Activated CD8-positive, alpha-beta memory T cell treated with anti-CD3 and anti-CD28 coated beads for 1 hour (primary cell): ENCODE data around the gene SLC22A1.
"Not testable (repeated sequence)": the region's sequence is repeated elsewhere in the genome, so short reads cannot be mapped to it uniquely, and the experiment has no call there.

Source experiments
- DNase-seq, 2 donors: peaks; one replicate each; pipeline ENCODE4 v3.0.0-alpha.2; 2020; ENCODE audit warnings: low read depth in 1 of 2; ENCODE audit errors: extremely low read depth in 1 of 2

The SLC22A1 gene

DNA sequence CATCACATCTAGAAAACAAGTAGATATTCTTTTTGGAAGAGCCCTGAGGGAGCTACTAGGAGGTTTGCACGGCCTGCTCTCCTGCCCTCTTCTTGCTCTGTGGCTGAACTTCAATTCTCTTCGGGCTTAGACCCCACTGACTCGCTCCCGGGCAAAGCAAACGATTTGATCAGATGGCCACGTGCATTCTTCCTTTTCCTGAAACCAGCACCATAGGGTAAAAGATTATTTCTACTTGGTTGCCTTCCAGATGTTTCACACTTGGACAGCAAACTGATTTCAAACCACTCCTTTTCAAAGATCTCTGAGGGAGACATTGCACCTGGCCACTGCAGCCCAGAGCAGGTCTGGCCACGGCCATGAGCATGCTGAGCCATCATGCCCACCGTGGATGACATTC, at the start of gene SLC22A1:
Gene SLC22A1, plus strand, starts transcription at position 258 of the 400 bp plus-strand sequence. Its CDS starts 121 bp downstream, at position 379.
- no peak for DNase-seq

DNA sequence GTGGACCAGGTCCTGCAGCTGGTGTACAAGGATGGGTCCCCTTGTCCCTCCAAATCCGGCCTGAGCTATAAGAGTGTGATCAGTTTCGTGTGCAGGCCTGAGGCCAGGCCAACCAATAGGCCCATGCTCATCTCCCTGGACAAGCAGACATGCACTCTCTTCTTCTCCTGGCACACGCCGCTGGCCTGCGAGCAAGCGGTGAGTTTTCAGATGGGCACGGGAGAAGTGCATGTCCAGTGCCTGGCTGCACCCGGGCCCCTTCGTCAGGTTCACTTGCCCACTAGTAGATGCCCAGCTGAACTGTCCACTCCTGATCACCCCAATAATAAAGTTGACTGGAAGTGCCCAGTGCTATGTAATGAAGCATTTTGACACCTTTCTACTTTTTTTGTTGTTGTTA, 48.3 kb upstream of the SLC22A1 start:
- no peak for DNase-seq

DNA sequence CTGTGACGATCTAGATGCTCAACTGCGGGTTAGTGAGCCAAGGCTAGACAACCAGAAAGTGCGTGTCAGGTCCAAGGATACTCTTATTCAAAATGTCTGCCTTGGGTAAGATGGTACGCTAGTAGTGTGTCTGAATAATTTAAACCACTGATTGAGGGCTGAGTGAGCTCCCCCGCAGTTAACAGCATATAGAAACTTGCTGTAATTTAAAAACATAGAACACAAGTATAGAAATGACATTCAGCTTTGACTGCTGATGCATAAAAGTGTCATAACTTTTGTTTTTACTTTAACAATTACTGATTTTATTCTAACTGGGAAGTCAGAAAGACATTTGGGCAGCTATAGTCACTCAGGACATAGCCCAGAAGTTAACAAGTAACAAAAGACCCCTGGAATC, 45.6 kb upstream of the SLC22A1 start:
- DNase-seq = no peak

DNA sequence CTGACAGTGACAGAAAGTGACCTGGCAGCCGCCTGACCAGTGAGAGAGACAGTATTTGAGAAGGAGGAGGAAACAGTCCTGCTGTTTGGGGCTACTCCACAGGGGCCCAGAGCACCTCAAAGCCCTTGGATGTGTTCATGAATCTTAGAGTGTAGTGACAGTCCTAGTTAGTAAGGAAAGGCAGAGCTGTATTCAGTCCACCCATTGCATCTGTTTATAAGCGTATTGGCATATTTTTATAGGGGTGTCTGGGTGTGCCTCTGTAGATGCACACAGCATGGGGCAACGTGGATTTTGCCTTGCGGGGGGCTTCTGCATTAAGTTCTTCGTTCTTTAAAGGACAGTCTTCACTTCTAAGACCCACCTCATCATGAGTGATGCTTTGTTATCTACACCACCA, 44.6 kb upstream of the SLC22A1 start:
- no peak for DNase-seq

DNA sequence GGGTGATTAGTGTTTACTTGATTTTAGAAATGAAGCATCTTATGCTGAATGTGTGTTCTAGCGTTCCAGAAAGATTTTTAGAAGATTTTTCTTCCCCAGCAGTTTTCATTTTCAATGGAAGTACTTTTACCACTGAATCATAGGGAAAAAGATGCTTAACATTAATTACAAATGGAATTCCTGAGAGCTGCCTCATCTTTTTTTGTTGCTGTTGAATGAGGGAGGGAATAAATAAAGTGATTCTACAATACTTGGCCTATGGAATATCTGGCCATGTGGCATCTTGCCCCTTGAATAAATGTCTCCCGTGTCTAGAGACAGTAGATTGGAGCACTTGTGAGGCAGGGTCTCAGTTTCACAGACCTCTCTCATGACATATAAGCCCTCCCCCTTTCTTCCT, 44.1 kb upstream of the SLC22A1 start:
- no peak for DNase-seq

DNA sequence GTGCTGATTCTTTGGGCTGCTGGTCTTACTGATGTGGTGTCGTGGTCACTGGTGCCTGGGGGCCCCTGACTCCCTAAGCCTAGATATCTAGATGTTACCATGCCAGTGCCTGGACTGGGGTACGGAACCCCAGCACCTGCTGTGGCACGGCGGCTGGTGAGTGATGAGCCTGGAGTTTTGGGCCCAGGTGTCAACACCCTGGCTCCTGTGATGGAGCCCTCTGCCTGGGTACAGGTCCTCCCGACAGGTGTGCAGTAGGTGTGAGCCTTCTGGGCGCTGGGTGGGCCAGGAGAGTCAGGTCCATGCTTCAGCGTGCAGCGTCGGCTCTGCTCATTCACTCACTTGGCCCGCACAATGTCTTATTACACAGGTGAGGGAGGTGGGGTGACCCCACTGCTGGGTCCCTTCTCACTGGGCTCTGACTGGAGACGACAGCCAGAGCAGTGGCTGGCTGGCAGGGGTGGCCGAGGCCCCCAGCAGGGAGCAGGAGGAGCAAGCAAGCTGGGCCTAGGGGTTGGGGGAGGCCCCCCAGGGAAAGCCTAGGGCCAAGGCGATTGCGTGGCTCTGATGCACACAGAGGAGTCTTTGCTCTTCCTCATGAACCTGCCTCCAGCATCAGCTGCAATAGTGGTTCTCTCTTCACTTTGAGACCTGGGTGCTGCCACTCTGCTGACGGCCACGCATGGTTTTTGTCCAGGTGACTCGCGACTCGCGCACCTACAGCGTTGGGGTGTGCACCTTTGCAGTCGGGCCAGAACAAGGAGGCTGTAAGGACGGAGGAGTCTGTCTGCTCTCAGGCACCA, 42.5 kb upstream of the SLC22A1 start:
- no peak for DNase-seq

DNA sequence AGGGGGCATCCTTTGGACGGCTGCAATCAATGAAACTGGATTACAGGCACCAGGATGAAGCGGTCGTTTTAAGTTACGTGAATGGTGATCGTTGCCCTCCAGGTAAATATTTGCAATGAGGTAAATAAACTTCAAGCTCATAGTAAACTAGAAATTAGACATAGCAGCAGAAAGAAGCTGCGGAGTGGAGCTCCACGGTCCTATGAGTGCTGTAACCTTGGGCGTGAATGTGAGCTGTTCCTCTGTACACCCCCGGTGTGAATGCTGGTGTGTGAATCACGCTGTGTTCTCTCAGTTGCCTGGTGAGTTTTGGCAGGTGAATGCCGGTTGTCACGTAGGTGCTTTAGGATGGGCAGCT, 42.0 kb upstream of the SLC22A1 start:
- DNase-seq = no peak

DNA sequence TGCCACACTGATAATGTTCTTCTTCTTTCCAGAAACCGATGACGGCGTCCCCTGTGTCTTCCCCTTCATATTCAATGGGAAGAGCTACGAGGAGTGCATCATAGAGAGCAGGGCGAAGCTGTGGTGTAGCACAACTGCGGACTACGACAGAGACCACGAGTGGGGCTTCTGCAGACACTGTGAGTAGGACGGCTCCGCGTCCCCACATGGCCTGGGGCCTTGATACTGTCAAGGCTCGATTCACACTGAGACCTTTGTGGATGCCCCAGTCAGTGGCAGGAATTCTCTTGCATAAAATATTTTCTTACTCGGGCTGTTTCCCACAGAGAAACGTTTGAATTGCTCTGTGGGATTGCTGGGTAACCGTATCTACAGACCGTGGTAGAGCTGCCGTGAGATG, 41.5 kb upstream of the SLC22A1 start:
- no peak for DNase-seq

DNA sequence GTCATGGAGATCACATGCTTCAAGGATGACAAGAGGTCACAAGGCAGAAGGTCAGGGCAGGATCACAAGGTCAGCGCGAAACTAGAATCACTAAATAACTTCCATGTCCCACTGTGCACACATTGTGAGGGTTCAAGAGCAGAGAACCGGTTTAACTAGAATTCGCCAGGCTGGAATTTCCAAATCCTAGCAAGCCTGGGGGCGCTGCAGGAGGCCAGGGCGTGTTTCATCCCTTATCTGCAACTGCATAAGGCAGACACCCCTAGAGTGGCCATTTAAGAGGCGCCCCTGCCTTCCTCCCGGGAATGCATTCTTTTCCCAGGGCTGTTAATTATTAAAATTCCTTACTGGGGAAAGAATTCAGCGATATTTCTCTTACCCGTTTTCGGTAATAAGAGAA, 40.2 kb upstream of the SLC22A1 start:
- no peak for DNase-seq

DNA sequence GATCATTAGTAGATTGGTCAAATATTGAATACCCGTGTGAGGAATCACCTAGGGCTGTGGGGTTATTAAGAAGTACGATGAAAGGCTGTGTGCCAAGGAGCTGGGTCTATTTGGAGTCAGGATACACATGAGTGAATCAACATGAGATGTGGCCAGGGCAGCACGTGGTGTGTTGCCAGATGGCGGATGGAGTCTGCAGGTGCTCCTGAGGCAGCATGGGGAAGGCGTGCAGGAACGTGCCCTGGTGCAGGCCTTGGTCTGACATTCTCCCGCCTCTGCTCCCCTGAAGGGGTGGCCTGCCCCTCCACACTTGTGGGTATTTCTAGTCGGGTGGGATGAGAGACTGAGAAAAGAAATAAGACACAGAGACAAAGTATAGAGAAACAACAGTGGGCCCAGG, 39.0 kb upstream of the SLC22A1 start:
- no peak for DNase-seq

DNA sequence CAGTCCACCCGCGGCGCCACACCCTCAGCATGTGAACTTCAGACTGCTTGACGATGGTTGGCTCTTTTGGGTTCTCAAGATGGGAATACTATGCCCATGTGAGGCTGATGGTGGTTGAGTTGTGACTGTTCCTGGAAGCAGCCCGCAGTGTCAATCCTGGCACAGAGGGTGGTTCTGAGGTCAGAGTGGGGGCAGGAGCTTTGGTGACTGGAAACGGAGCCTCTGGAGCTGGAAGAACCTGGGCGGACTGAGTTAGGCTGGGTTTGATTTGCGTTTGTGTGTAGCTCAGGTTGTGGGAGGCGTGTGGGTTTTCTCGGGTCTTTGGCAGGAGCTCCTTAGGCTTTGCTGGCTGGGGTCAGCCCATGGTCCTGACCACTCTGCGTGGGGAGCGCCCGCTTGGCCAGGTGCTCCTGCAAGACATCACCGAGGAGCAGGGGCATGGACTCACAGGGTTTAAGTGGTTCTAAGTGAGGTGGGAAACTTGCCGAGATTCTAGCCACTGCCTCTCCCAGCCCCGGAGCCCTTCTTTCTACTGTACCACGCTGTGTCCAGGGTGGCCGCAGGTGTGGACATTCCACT, 37.3 kb upstream of the SLC22A1 start:
- no peak for DNase-seq

DNA sequence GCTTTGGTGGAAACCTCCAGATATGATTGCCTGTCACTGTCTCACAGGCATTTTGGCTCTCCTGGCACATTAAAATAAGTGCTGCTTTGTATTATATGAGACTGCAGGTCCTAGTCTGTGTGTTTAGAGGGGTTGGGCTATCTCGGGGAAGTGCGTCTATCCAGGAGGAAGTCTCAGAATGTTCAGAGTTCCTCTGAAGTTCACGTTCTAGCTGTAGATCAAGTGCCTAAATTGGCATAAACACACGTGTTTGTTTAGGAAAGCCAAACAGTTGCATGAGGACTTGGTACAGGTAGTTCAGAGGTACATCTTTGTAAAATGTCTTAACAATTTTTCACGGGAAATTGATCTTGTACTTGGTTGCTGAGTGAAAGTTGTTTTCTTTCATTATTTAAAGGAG, 36.4 kb upstream of the SLC22A1 start:
- no peak for DNase-seq

DNA sequence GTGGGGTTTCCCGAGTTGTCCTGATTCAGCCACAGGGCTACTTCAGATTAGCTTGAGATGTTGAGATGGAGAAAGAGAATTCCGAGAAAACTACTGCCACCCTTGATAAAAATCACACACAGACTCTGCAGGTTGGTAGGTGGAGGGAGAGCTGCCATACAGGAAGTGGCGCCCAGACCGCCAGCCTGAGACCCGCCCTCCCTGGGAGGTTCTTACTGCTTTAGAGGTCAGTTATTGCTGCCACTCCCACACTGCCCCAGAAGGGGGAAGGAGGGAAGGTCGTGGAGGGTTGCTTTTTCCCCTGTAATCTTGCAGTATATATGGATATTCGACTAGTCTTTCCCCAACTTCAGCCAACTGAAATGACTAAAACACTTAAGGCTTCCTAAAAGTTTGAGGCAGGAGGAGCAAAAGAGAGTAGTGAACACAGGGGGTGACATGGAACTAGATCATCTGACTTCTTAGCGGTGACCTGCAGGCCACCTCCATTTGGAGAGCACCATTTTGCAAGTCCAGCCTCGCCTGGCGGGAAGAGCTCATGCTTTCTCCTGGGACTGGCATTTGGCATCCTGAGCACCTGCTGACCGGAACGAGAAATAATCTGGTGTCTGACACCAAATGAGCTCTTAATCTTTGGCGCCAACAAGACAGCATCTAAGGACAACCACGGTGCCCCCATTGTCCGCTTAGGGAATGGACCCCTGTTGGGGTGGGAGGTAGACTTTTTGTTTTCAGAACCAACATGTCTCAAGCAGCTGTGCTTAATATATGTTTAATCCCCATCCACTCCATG, 35.7 kb upstream of the SLC22A1 start:
- DNase-seq = no peak

DNA sequence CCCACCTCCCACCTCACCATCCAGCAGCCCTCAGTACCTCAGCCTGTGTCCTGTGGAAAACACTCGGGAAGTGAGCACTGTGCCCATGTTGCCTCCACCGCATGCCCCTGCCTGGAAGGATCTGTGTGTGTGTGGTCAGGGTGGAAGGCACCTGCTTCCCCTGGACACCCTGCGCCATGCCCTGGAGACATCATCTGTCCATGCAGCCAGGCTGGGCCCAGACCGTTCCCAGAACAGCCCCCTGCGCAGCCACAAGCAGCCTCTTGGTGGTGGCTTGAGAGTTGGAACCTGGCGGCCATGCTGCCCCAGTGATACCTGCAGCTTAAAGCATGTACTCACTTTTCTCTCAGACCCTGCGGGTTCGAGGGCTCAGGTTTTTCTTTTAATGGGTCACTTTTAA, 34.9 kb upstream of the SLC22A1 start:
- DNase-seq = no peak

DNA sequence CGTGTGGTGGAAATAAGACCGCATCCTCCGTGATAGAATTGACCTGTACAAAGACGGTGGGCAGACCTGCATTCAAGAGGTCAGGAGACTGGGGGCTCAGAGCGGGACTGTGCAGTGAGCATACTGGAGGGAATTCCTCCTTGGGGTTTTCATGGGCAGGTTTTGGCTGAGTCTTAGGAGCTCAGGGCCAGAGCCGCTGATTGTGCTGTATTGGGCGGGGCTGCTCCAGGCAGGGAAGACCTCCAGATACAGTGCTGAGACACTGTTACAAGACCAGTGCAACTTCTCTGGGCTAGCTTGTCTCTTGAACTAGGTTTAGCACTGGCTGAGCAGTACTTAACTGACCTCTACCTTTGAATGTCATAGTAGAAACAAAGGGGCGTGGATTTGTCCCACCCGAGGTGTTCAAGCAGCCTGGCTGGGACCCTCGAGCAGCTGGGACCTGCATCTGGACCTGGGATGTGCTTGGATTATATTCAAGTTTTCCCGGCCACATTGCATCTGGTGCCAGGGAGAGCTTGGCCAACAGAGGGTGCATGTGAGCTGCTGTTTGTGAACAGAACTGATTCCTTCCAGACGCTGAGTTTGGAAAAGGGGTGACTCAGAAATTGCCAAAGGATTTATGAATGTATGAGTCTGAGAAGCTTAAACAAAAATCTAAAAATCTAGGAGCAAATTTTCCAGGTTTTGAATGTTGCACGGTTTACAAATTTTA, 33.4 kb upstream of the SLC22A1 start:
- no peak for DNase-seq

DNA sequence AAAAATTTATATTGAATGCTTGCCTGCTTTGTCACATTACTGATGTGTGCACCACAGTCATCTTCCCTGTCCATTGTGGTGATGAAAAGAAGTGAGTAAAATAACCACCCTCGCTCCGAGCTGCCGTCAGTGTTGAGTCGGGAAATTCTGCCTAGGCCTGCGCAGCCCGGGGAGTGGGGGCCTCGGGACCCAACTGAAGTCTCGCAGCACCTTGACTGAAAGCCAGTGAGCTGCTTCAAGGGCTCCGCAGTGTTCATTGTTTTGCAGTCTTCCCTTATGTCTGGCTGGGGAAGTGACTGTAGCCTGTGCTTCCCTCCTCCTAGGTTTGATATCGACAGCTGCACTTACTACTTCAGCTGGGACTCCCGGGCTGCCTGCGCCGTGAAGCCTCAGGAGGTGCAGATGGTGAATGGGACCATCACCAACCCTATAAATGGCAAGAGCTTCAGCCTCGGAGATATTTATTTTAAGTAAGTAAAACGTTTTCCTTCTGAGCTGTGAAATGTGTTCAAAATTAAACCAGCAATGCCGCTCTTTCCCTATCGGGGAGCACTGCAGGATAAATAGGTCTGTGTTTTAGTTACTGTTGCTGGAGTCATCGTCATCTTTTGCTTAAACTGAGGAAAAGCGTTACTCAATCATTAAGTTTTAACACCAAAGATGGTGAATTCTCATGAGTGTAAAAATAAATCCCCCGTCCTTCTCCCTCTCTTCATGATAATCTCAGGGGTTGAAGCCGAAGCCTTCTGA, 32.7 kb upstream of the SLC22A1 start:
- no peak for DNase-seq

DNA sequence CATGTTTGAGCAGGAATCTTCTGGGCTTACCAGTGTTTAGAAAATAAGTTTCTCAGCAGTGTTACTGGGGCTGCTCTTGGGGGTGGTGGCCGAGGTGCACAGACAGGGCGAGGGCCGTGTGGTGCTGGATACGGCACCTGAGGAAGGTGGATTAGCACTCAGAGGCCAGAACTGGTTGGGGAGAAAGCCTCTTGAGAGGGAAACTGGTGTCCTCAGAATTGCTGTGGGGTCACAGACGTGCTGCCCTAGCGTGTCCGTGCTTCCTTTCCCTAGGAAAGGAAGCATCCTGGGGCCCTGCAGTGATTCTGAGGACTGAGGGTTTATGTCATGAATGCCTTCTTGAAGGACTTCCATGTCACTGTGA, 32.1 kb upstream of the SLC22A1 start:
- DNase-seq = no peak

DNA sequence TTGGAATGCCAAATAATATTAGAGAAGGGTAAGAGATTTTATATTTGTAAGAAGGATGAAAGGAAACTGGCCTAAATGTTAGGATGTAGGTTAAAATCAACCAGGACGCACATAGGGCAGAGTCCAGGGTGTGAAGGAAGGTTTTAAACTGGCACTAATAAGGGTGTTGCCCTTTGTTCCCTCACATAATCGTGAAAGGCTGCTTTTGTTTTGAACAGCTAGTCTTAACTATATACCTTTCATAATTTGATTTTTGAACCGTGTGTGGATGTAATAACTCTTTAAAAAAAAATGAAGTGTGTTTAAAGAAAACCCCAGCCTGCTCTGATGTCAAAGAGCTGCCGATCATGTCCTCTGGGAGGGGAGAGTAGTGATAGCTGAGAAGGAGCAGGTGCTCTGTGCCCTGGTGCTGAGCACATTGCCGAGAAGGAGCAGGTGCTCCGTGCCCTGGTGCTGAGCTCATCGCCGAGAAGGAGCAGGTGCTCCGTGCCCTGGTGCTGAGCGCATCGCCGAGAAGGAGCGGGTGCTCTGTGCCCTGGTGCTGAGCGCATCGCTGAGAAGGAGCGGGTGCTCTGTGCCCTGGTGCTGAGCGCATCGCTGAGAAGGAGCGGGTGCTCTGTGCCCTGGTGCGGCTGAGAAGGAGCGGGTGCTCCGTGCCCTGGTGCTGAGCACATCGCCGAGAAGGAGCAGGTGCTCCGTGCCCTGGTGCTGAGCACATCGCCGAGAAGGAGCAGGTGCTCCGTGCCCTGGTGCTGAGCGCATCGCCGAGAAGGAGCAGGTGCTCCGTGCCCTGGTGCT, 31.0 kb upstream of the SLC22A1 start:
- not testable (repeated sequence) for DNase-seq

DNA sequence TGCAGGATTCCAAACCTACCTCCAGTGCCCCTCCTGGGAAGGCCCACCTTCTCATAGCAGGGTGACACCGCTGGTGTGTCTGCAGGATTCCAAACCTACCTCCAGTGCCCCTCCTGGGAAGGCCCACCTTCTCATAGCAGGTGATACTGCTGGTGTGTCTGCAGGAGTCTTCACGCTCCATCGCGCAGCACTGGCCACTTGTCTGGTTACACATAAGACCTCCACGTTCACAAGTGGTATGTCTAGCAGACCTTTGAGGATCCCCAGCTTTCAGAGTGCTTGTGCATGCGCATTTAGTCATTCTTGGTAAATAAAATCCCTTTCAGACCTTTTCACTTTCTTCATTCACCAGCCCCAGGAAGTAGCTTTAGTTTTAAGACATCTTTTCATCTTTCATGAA, 29.4 kb upstream of the SLC22A1 start:
- DNase-seq = not testable (repeated sequence)

DNA sequence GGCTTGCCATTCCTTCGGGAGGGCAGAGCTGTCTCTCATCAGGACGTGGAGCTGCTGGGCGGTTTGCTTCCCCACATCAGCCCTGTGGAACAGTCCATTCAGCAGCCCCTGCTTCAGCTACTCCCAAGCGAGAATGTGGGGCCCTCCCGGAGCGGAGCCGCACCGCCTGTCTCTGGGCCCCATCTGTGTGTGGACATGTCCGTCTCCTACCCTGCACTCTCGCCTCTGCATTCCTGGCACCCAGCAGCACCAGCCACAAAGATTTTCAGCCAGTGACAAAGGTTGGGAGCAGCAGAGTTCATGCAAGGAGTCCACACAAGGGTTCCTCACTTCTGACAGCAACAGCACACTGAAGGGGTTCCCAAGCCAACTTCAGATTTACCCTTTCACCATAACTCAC, 29.0 kb upstream of the SLC22A1 start:
- no peak for DNase-seq
